GM18508 (cell line): Measurements from ENCODE around the gene NLGN2.
A peak's percentile ranks its signal among the peaks of the same experiment; 100 is the strongest.

Source experiments
- ATAC-seq: cut with Tn5 transposase; IDR thresholded peaks from one replicate; pipeline ENCODE4 v1.9.1; 2021; ENCODE audit warnings: moderate number of reproducible peaks; ENCODE audit not compliant: insufficient read depth, unreplicated experiment

The NLGN2 gene

DNA sequence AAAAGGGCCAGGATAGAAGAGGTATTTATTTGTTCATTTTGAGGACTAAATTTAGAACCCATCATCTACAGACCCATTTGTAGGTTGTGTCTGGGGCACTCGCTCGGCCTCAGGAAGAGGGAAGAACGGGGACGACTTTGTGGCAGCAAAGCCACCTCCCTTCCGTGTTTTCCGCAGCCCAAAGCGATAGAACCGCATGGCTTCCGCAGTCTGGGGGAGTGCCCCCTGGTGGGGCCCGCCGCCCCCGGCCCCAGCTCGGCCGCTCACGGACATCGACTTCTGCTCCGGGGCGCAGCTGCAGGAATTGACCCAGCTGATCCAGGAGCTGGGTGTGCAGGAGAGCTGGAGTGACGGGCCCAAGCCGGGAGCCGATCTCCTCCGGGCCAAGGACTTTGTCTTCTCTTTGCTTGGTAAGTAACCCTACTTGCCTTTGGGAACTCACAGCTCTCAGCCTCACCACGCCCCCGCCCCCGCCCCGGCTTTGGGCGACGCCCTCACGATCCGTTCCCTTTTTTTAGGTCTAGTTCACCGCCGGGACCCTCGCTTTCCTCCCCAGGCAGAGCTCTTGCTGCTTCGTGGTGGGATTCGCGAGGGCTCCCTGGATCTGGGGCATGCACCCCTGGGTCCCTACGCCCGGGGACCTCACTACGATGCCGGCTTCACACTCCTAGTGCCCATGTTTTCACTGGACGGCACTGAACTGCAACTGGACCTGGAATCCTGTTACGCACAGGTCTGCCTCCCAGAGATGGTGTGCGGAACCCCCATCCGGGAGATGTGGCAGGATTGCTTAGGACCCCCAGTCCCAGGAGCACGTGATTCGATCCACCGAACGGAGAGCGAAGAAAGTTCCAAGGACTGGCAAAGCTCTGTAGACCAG, 28.3 kb downstream of the NLGN2 start:
- ATAC-seq = peak; percentile 18

DNA sequence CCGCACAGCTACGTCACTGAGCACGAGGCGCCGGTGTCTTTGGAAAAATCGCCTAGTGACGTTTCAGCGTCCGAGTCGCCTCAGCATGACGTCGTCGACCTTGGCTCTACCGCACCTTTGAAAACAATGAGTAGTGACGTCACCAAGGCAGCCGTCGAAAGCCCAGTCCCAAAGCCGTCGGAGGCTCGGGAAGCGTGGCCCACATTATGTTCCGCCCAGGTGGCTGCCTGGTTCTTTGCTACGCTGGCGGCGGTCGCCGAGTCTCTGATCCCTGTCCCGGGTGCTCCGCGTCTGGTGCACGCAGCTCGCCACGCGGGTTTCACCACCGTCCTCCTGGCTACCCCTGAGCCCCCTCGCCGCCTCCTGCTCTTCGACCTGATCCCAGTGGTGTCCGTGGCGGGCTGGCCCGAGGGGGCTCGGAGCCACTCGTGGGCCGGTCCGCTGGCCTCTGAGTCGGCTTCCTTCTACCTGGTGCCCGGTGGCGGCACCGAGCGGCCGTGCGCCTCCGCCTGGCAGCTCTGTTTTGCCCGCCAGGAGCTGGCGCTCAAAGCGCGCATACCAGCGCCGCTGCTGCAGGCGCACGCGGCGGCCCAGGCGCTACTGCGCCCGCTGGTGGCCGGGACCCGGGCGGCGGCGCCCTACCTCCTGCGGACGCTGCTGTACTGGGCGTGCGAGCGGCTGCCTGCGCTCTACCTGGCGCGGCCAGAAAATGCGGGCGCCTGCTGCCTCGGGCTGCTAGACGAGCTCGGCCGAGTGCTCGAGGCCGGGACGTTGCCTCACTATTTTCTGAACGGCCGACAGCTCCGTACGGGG, 29.1 kb downstream of the NLGN2 start:
- ATAC-seq = no peak

DNA sequence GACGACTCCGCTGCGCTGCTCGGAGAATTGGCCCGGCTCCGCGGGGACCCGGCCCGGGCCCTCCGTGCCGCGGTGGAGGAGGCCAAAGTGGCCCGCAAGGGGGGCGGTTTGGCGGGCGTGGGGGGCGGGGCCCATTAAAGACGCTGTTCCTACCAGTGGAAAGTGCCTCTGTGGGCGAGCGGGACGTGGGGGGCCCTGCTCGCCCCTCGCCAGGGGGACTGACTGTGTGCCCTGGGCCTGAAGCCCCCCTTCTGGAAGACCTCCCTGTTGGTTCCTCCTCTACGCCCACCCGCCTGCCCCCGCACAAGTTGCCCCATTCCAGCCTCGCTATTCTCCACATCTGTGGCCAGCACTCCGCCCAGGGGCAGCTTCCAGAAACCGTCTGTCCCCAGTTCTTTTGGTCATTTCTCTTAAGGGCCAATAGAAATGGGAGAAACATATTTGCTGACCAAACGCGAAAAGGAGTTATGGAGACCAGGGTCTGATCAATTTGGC, 29.8 kb downstream of the NLGN2 start:
- ATAC-seq = no peak

DNA sequence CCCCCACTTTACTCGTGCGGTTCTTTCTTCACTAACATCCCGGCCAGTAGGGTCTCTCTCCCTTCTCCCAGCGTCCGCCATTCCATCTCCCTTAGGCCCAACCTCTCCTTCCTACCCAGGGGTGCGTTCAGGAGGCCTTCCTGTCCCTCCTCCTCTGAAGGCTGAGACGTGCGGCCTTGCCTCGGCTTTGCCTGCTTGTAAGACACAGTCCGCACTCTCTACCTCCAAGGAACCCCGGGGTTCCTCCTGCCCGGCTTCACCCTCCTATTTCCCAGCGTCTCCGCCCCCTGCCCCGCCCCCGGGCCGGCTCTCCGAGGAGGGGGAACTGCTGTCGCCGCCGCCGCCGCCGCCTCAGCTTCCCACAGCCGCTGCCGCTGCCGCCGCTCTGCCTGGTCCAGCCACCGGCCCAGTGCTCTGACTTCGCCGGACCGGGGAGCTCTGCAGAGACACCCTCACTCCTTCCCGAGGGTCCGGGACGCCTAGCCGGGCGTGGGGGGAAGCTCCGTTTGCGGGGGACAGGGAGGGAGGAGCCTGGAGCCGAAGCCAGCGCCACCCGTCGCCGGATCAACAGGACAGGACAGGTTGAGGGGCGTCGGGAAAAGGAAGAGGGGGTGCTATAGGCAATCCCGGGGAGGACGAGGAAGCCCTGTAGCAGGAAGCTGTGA, 30.4 kb downstream of the NLGN2 start:
- ATAC-seq = no peak

DNA sequence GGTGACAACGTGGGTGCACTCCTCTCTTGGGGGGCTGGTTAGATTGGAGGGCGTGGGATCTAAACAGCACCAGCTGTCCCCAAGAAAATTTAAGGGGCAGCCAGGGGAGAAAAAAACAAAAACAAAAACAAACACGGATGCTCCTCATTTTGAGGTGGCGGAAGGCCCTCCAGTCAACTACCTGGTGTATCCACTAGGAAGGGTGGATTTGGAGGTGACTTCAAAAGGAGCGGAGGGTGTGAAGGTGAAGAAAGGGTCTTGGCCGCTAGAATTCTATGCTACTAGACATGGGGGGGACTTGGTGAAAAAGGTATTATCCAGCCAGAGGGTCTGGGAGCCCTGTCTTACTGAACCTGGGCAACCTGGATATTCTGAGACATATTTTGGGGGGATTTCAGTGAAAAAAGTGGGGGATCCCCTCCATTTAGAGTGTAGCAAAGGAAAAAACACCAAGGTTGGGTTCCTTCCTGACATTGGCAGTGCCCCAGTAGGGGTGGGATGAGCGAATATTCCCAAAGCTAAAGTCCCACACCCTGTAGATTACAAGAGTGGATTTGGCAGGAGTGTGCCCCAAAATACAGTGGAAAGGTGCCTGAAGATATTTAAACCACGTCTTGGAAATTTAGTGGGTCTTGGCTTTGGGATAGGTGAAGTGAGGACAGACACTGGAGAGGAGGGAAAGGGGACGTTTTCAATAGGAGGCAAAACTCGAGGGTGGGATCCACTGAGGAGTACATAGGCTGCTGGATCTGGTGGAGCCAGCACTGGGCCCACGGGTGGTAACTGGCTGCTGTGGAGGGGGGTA, 31.2 kb downstream of the NLGN2 start:
- ATAC-seq = no peak

DNA sequence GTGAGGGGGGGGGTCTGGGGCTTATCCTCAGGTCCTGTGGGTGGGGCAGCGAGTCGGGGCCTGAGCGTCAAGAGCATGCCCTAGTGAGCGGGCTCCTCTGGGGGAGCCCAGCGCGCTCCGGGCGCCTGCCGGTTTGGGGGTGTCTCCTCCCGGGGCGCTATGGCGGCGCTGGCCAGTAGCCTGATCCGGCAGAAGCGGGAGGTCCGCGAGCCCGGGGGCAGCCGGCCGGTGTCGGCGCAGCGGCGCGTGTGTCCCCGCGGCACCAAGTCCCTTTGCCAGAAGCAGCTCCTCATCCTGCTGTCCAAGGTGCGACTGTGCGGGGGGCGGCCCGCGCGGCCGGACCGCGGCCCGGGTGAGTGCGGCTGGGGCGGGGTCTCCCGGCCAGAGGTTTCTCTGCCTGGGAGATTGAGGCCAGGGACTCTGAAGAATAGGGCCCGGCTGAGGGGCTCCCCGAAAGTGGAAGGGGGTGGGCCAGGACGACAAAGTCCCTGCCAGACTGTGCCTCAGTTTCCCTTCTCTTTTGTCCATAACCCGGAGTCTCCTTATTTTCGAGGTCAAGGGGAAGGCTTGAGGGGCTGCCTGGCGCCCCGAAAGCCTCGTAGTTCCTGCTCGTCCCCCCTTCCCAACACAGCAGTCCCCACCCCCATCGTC, 31.9 kb downstream of the NLGN2 start, which contains the start of gene FGF11:
FGF11 (plus strand) TSS at position 51 of the 651 bp plus-strand sequence; CDS start at position 160, 109 bp downstream.
- ATAC-seq = no peak

DNA sequence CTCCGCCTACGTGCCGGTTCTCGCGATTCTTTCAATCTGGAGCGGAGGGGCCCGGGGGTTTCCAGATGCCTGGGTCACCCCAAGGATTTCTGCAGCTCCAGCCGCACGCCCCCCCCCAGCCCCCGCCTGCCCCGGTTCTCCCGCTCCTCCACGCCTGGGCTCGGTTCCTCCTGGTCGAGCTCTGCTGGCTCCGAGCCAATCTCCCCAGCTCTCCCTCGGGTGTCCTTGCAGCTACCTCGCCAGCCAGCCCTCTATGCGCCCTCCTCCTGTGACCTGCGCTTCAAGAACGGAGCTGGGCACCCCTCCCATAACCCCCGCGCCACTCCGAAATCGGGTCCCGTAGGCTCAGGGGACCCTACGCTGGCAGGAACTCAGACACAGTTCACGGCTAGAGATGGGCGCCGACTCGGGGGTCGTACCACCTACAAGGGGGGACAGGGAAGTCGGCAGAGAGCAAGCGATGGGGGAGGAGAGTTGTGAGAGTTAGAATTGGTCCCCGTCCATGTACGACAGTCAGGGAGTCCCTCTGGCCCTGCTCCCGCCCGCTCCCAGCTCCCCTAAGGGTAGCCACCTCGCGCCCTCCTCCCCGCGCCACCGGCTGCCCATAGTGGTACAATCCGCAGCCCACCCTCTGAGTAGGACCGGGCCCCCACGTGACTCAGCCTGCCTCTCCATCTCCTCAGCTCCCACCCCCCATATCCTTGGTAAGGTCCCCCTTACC, 32.6 kb downstream of the NLGN2 start:
- no peak for ATAC-seq

DNA sequence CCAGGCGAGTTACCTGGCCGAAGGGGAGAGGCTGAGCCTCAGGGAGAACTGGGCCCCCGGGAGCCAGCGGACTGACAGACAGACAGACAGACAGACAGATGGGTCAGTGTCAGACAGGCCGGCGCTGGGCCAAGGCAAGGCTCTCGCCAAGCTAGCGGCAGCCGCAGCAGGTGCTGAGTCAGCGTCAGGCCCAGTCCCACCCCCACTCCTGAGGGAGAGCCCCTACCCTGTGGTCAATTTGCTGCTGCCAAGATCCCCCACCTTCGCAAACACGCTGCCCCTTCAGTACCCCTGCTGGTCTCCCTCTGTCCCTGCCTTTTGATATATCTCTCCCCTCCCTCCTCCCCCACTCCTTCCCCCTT, 33.2 kb downstream of the NLGN2 start:
- ATAC-seq = no peak

DNA sequence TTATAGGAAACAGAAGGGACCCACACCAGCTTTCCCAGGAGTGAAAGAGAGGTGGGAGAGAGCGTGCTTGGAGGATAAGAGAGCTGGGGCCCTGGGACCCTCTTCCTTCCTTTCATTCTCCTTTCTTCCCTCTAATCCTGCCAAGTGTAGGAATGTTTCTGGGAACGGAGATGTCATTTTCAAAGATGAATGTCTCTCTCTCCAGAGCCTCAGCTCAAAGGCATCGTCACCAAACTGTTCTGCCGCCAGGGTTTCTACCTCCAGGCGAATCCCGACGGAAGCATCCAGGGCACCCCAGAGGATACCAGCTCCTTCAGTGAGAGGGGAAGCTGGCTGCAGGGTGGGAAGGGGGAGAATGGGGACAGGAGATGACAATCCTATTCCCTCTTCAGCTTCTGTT, 33.6 kb downstream of the NLGN2 start:
- ATAC-seq = no peak

DNA sequence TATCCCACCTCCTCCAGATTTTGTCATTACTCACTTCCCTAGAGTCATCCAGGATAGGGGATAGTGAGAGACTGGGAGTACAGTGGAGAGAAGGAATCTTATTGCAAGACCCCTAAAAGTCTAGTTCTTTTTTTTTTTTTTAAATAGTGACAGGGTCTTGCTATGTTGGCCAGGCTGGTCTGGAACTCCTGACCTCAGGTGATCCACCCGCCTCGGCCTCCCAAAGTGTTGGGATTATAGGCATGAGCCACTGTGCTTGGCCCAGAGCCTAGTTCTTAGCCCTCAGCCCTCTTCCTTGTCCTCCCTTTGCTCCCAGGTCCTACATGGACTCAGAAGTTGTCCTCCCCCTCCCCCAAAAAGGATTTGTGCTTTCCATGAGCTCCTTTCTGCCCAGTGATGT, 34.5 kb downstream of the NLGN2 start:
- ATAC-seq = no peak

DNA sequence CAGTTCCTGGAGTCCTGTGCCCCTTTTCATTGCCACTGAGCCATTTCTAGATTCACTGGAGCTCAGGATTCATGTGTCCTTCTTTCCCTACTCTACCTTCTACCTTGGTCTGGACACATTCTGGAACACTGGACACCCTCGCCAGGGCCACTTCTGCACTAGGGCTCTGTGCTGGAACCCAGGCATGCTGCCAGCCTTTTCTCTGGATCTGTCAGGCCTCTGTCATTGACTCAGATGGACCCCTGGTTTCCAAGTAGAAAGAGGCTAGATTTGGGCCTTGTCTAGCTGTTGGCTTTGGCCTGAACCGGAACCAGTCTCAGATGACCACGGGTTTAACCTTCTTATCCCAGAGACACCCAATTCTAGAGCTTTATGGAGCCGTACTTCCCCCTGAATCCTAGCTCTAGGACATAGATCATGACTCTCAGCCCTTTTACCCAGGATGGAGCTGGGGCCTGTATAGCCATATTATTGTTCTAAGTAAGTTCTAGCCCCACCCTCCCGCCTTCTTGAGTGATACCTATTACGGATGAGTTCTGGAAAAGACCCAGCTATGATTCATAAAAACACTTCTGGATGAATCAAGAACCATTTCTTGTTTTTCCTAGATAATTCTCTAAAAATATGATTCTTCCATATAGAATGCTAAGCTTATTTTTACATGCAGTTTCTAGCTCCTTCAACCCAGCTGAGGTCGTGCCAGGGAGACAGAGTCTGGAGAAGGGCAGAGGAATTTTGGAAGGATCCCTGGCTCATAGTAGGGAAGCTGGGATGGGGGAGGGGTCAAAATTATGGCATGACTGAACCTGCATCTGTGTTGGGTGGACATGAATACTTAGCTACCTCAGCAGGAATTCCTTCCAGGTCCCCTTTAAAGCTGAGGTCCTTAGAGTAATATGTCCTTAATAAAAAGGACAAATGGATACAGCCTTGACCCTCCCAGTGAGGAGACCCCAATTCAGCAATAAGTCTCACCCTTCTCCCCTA, 36.1 kb downstream of the NLGN2 start:
- ATAC-seq = no peak

DNA sequence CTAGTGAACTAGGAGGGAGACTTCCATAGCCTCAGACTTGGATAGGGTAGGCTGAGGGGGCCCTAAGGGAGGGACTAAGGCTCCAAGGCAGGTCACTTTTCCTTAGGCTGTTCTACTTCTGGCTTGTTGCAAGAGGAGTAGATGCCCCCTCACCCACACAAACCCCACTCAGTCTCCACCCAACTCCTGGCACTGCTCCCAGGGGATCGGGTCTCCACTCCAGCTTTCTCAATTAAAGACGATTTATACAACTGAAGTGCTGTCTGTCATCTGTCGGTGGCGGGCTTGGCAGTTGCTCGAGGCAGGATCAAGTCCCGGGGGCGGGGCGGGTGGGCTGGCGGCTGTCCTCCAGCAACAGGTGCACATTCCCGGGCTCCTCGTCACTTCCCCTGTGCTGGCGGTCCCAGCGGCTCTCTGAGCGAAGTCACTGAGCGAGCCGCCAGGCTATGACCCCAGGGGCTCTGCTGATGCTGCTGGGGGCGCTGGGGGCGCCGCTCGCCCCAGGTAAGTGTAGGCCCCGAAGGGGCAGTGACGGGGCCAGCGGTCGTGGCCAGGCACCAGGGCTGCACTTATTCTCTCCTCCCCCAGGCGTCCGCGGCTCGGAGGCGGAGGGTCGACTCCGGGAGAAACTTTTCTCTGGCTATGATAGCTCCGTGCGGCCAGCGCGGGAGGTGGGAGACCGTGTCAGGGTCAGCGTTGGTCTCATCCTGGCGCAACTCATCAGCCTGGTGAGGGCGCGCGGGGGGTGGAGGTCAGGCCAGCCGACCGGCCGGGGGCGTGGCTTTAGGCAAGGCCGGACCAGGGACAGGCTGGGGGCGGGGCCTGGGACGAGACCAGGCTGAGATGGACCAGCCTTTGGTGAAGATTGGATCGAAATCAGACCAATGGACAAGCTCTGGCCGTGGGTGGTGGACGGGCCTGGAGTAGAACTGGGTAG, 37.3 kb downstream of the NLGN2 start, which contains the start of gene CHRNB1:
CHRNB1 (plus strand) TSS at position 380 of the 937 bp plus-strand sequence; CDS start at position 447, 67 bp downstream.
- ATAC-seq = no peak

DNA sequence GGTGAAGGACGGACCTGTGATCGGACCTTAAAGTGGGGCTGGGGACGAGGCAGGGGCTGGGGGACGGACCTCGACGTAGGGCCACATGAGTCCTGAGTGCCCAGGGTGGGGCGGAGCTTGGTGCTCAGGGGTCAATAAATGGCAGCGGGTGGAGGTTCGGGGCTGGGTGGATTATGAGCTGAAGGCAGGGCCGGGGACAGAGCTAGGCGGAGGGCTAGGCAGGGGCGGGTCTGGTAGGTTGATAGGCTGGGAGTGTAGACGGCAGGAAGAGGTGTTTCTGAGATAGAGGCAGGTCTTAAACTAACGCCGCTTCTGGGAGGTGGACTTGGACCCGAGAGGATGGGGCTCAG, 37.9 kb downstream of the NLGN2 start:
- ATAC-seq = no peak

DNA sequence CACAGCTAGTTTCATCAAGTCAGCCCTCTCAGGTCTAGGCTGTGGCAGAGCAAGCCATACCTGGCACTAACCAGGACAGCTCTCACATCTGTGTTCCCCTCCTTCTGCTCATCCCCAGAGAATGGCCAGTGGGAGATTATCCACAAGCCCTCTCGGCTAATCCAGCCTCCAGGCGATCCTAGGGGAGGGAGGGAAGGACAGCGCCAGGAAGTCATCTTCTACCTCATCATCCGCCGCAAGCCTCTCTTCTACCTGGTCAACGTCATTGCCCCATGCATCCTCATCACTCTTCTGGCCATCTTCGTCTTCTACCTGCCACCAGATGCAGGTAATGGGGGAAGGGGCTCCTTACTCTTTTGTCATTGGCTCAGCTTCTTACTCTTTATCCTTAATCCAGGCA, 40.8 kb downstream of the NLGN2 start:
- no peak for ATAC-seq

DNA sequence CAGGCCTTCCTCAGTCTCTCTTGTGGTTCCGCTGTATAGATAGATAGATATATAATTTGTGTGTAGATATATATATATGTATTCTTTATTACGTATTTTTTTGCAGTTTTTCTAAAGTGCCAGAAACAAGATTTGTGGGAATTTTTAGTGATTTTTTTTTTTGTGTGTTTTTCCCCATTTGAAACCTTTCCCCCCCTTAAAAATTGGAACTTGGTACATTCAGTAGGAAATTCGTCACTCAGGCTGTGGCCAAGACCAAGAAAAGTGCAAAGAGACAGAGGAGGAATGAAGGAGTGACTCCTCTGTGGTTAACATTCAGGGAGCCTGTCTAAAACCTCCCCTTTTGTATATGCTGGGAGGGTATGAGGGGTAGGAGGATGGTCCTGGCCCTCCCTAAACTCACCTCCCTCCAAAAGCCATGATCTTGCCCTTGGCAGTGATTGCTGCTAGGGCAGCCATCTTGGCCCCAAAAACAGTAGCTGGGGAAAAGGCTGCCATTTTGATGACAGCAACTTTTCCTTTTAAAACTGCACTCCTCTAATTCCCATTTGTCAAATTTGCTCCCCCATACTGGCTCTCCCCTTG, 52.4 kb downstream of the NLGN2 start:
- ATAC-seq = no peak
